Prostate gland (tissue), 2 donors: Measurements from ENCODE around the gene NTM. TPM values are rescaled to one million over a fixed set of nuclear protein-coding genes. Genes with fewer than 3 reads are reported as not detected.

ENCODE experiments used
- DNase-seq: peaks from one replicate; pipeline ENCODE4 v3.0.0-alpha.2; 2019; ENCODE audit warnings: low spot score
- H3K27ac ChIP-seq, 2 donors: fragments of 200-600 bp; sonication (generic); 2 replicates each; pipeline ENCODE4 v1.5.1; 2017 to 2019
- H3K27me3 ChIP-seq: fragments of 200-600 bp; sonication (generic); replicated peaks from 2 replicates; pipeline ENCODE4 v1.5.1; 2019; ENCODE audit not compliant: insufficient read depth
- H3K36me3 ChIP-seq, 2 donors: fragments of 200-600 bp; sonication (generic); 1 replicate in 1 of 2; 2 replicates in 1 of 2; pipeline versions ENCODE4 v1.5.1 to v1.8.1; 2017 to 2019
- H3K4me1 ChIP-seq: fragments of 200-600 bp; sonication (generic); replicated peaks from 2 replicates; pipeline ENCODE4 v1.5.1; 2019
- H3K4me3 ChIP-seq, 2 donors: fragments of 200-600 bp; sonication (generic); 2 replicates each; pipeline ENCODE4 v1.5.1; 2017 to 2019
- H3K9me3 ChIP-seq: fragments of 200-600 bp; sonication (generic); 2 replicates; pipeline ENCODE4 v1.5.1; 2017
- POLR2A ChIP-seq: fragments of 450-650 bp; IDR thresholded peaks from one replicate; pipeline ENCODE4 v1.6.1; 2016; ENCODE audit warnings: antibody characterized with exemption, mild to moderate bottlenecking
- POLR2AphosphoS5 ChIP-seq: sonication (generic); formaldehyde crosslinking; IDR thresholded peaks from one replicate; pipeline ENCODE4 v1.6.1; 2017; ENCODE audit warnings: antibody characterized with exemption
- WGBS: methylation state at CpG from one replicate; pipeline ENCODE4 v1.1.5; 2018; 5-methylcytosine and 5-hydroxymethylcytosine counted together
- intact Hi-C: fragments of 100-400 bp; cut with DNase I; formaldehyde crosslinking; loops from one replicate; pipeline ENCODE4 v1.14.2; 2022
- total RNA-seq, 2 donors: library from RNA; depleted of rRNA; stranded (reverse); fragments of >200 nt; gene quantifications; one replicate each; pipeline ENCODE4 v1.1.0, GENCODE V29; 2016
- TF ChIP-seq, protein P1 (sequence below), 4 experiments: fragments of 200-600 bp in 2 of 4; fragments of 450-650 bp in 2 of 4; sonication (generic) in 2 of 4; IDR thresholded peaks; 1 replicate in 3 of 4; 2 replicates in 1 of 4; pipeline ENCODE4 v1.5.1; 2016 to 2019; ENCODE audit warnings: antibody characterized with exemption in 4 of 4, mild to moderate bottlenecking in 2 of 4, moderate library complexity in 2 of 4

NTM gene
- total RNA-seq, 2 donors from 2014 or later = 7.4 TPM; not detected in 1

DNA sequence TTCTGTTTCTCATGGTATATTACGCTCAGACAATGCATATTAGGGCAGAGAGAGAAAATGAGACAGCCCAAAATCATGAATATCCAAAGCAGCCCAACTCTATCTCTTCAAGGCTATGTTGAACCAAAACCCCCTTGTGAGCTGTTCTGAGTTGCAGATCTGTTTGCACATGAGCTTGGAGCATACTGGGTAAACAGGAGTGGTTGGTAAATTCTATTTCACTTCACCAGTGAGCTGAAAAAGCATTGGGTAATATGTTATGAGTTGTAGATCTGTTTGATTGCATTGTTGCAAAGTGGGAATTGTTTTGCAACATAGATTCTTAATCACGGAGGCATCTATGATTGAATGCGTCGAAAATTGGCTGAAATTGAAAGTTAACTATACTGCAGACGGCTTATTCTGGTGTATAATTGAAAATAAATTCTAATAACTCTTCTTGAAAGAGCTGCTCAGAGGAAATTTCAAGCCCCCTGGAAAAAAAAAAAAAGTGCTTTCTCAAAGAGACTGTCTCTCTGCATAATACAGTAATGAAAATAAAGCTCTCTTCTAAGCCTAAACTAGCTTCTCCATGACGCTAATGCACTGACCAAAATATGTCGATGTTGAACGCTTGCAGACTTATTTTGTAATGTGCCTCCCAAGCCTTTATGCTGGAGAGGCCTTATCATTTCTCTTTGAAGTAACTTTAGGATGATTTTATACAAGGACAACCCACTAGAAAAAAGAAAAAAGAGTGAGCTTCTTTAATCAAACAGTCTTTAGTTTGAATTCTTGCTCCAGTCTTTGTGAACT, 263.7 kb downstream of the NTM start:
- no peaks in the 10 kb centered on the region for H3K27me3 ChIP-seq
- TF ChIP-seq, protein P1, sequence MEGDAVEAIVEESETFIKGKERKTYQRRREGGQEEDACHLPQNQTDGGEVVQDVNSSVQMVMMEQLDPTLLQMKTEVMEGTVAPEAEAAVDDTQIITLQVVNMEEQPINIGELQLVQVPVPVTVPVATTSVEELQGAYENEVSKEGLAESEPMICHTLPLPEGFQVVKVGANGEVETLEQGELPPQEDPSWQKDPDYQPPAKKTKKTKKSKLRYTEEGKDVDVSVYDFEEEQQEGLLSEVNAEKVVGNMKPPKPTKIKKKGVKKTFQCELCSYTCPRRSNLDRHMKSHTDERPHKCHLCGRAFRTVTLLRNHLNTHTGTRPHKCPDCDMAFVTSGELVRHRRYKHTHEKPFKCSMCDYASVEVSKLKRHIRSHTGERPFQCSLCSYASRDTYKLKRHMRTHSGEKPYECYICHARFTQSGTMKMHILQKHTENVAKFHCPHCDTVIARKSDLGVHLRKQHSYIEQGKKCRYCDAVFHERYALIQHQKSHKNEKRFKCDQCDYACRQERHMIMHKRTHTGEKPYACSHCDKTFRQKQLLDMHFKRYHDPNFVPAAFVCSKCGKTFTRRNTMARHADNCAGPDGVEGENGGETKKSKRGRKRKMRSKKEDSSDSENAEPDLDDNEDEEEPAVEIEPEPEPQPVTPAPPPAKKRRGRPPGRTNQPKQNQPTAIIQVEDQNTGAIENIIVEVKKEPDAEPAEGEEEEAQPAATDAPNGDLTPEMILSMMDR (IDR thresholded peaks at IDR 0.05) = no peak
- TF ChIP-seq POLR2A = no peak
- TF ChIP-seq POLR2AphosphoS5 = no peak
- H3K27ac ChIP-seq = no peak overlapping the region
- intact Hi-C loops = no loop called here
- DNase-seq = no peak
- no peaks in the 10 kb centered on the region for H3K9me3 ChIP-seq
- no peak overlapping the region for H3K4me3 ChIP-seq
- no peaks in the 10 kb centered on the region for H3K36me3 ChIP-seq
- H3K4me1 ChIP-seq = no peaks in the 10 kb centered on the region
- WGBS = 56% methylated on average over 8 of the region's 8 CpGs

DNA sequence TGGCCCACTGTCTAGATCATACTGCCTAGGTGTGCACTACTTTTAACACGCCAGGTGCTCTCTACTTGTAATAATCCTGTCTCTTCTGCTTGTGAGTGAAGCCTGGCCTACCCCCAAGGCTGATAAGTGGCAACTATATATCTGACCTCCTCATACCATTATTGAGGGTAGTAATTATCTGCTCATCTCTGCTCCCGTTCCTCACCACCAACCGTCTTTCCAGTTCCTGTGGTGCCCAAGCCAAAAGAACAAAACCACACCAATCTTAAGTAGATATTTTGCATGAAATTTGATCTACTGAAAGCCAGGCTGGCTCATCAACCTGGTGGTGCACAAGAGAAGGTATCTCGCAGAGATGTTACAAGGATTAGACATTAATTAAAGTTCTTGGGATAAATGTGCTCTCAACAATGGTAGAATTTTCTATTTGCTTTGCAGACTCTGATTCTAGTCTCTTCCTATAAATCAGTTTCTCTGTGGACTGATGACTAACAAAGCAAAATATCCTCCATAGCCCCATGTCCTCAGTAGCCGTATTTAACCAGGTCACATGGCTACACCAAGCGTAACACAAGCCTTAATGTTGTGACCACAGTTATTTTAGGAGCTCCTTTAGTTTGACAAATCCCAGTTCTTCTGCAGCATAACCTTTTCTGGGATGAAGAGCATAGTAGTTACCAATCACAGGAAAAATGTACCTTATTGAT, 267.2 kb downstream of the NTM start:
- WGBS = 68% methylated on average over 6 of the region's 6 CpGs
- H3K36me3 ChIP-seq = no peaks in the 10 kb centered on the region
- no peak for DNase-seq
- no peak for TF ChIP-seq POLR2A
- no peak for TF ChIP-seq POLR2AphosphoS5
- TF ChIP-seq, protein P1 (IDR thresholded peaks at IDR 0.05) = no peak
- H3K4me1 ChIP-seq = no peaks in the 10 kb centered on the region
- intact Hi-C loops = no loop called here
- no peaks in the 10 kb centered on the region for H3K27me3 ChIP-seq
- H3K9me3 ChIP-seq = no peaks in the 10 kb centered on the region
- no peak overlapping the region for H3K4me3 ChIP-seq
- H3K27ac ChIP-seq = no peak overlapping the region

DNA sequence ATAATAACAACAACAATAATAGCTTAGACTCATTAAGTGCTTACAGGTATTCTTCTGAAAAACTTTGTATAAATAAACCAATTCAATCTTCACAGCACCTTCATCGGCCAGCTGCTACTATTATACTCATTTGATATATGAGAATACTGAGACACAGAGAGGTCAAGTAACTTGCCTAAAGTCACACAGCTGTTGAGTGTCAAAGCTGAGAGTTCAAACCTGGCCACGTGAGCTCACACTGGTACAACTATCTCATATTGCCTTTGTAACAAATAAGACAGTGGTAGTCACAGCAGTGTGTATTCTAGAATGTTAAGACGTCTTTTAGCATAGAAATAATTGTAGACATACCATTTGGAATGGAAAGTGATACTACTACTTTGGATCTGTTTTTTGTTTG, 268.5 kb downstream of the NTM start:
- Histone ChIP-seq H3K36me3 (no peaks in the 10 kb centered on the region), H3K4me1 (no peaks in the 10 kb centered on the region), H3K9me3 (no peaks in the 10 kb centered on the region), H3K27ac (no peak overlapping the region), H3K4me3 (no peak overlapping the region), H3K27me3 (no peaks in the 10 kb centered on the region)
- no peak for DNase-seq
- TF ChIP-seq POLR2AphosphoS5 (no peak), POLR2A (no peak)
- TF ChIP-seq, protein P1 (IDR thresholded peaks at IDR 0.05) = no peak
- WGBS = 84% methylated on average over 3 of the region's 3 CpGs
- intact Hi-C loops = no loop called here

DNA sequence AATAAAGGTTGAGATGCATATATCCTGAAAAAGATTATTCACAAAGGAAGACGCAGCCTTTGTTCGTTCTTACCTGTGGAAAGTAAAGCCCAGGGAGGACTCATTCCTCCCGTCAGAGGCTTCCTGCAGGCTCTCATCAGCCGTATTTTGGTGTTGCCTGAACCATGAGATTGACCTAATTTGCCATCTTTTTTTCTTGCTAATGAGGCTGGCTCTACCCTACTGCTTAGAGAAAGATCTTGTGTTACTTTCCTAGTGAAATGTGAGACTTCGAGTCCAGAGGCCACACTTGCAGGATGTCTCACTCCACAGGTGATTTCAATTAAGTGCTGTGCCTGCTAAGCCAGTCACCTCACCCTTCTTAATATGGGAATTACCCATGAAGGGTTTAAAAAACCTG, 269.9 kb downstream of the NTM start:
- Histone ChIP-seq H3K36me3 (no peaks in the 10 kb centered on the region), H3K27me3 (no peaks in the 10 kb centered on the region), H3K9me3 (no peaks in the 10 kb centered on the region), H3K27ac (no peak overlapping the region), H3K4me1 (no peaks in the 10 kb centered on the region), H3K4me3 (no peak overlapping the region)
- WGBS = 63% methylated on average over 5 of the region's 5 CpGs
- DNase-seq = no peak
- intact Hi-C loops = no loop called here
- no peak for TF ChIP-seq POLR2A
- no peak for TF ChIP-seq POLR2AphosphoS5
- TF ChIP-seq, protein P1 (IDR thresholded peaks at IDR 0.05) = no peak
